ENCODE data around the gene OR10K1.

Gene OR10K1

GRCh38 chr1:158471920-158472319, 10.3 kb downstream of the OR10K1 start, which contains the start of gene OR10R2:
TSS of gene OR10R2 (plus strand) at chr1:158472220. CDS start at chr1:158472326, 106 bp downstream.
- Histone ChIP-seq H3K9me3 (ENCODE audit: insufficient read depth, low read depth, low read length) (no peaks in the 10 kb centered on the region), H3K4me3 (ENCODE audit: low read length) (no peak within 1 kb of the TSS), H3K27me3 (ENCODE audit: insufficient read depth, low read length) (no peaks in the 10 kb centered on the region), H3K27ac (ENCODE audit: low read depth, low read length) (no peak within 1 kb of the TSS), H3K9ac (ENCODE audit: low read depth, low read length) (no peak within 1 kb of the TSS), H3K36me3 (ENCODE audit: insufficient read depth, low read length) (no peaks in the 10 kb centered on the region), H3K4me1 (ENCODE audit: insufficient read depth, low read length) (no peaks in the 10 kb centered on the region)

- H3K4me3 ChIP-seq (ENCODE audit: low read length) = no peak overlapping the region
- no peaks in the 10 kb centered on the region for H3K9me3 ChIP-seq (ENCODE audit: insufficient read depth, low read depth, low read length)
- no peaks in the 10 kb centered on the region for H3K27me3 ChIP-seq (ENCODE audit: insufficient read depth, low read length)
- H3K9ac ChIP-seq (ENCODE audit: low read depth, low read length) = no peak overlapping the region
- no peaks in the 10 kb centered on the region for H3K36me3 ChIP-seq (ENCODE audit: insufficient read depth, low read length)
- H3K27ac ChIP-seq (ENCODE audit: low read depth, low read length) = no peak overlapping the region
- 80% methylated on average over 1 of the region's 2 CpGs for WGBS
- peaks cover 10% of the 10 kb centered on the region; the same call in 1 of the 2 replicates for H3K4me1 ChIP-seq (ENCODE audit: insufficient read depth, low read length)
Measured at GRCh38 chr1:158485455-158485854, 23.8 kb downstream of the OR10K1 start.

- H3K36me3 ChIP-seq (ENCODE audit: insufficient read depth, low read length) = no peaks in the 10 kb centered on the region
- no peaks in the 10 kb centered on the region for H3K9me3 ChIP-seq (ENCODE audit: insufficient read depth, low read depth, low read length)
- no peak overlapping the region for H3K4me3 ChIP-seq (ENCODE audit: low read length)
- H3K4me1 ChIP-seq (ENCODE audit: insufficient read depth, low read length) = peaks cover 7% of the 10 kb centered on the region; the same call in 1 of the 2 replicates
- H3K9ac ChIP-seq (ENCODE audit: low read depth, low read length) = no peak overlapping the region
- 61% methylated on average over 3 of the region's 3 CpGs for WGBS
- H3K27me3 ChIP-seq (ENCODE audit: insufficient read depth, low read length) = no peaks in the 10 kb centered on the region
- no peak overlapping the region for H3K27ac ChIP-seq (ENCODE audit: low read depth, low read length)
Measured at GRCh38 chr1:158491316-158491715, 29.7 kb downstream of the OR10K1 start.

GRCh38 chr1:158493054-158493453, 31.4 kb downstream of the OR10K1 start:
- no peak overlapping the region for H3K4me3 ChIP-seq (ENCODE audit: low read length)
- WGBS = 95% methylated on average over 3 of the region's 3 CpGs
- no peaks in the 10 kb centered on the region for H3K9me3 ChIP-seq (ENCODE audit: insufficient read depth, low read depth, low read length)
- no peaks in the 10 kb centered on the region for H3K27me3 ChIP-seq (ENCODE audit: insufficient read depth, low read length)
- no peak overlapping the region for H3K9ac ChIP-seq (ENCODE audit: low read depth, low read length)
- H3K4me1 ChIP-seq (ENCODE audit: insufficient read depth, low read length) = no peaks in the 10 kb centered on the region
- H3K36me3 ChIP-seq (ENCODE audit: insufficient read depth, low read length) = no peaks in the 10 kb centered on the region
- no peak overlapping the region for H3K27ac ChIP-seq (ENCODE audit: low read depth, low read length)

- H3K4me3 ChIP-seq (ENCODE audit: low read length) = no peak overlapping the region
- H3K9me3 ChIP-seq (ENCODE audit: insufficient read depth, low read depth, low read length) = no peaks in the 10 kb centered on the region
- no peak overlapping the region for H3K27ac ChIP-seq (ENCODE audit: low read depth, low read length)
- WGBS = 0% methylated on average over 2 of the region's 2 CpGs
- no peaks in the 10 kb centered on the region for H3K4me1 ChIP-seq (ENCODE audit: insufficient read depth, low read length)
- no peaks in the 10 kb centered on the region for H3K36me3 ChIP-seq (ENCODE audit: insufficient read depth, low read length)
- H3K9ac ChIP-seq (ENCODE audit: low read depth, low read length) = no peak overlapping the region
- no peaks in the 10 kb centered on the region for H3K27me3 ChIP-seq (ENCODE audit: insufficient read depth, low read length)
Measured at GRCh38 chr1:158494796-158495195, 33.2 kb downstream of the OR10K1 start.

GRCh38 chr1:158496374-158496773, 34.7 kb downstream of the OR10K1 start:
- Histone ChIP-seq H3K36me3 (ENCODE audit: insufficient read depth, low read length) (no peaks in the 10 kb centered on the region), H3K27ac (ENCODE audit: low read depth, low read length) (no peak overlapping the region), H3K4me3 (ENCODE audit: low read length) (no peak overlapping the region), H3K4me1 (ENCODE audit: insufficient read depth, low read length) (no peaks in the 10 kb centered on the region), H3K27me3 (ENCODE audit: insufficient read depth, low read length) (no peaks in the 10 kb centered on the region), H3K9ac (ENCODE audit: low read depth, low read length) (no peak overlapping the region), H3K9me3 (ENCODE audit: insufficient read depth, low read depth, low read length) (no peaks in the 10 kb centered on the region)
- WGBS = 0% methylated on average over 1 of the region's 2 CpGs

- Histone ChIP-seq H3K4me3 (ENCODE audit: low read length) (no peak overlapping the region), H3K36me3 (ENCODE audit: insufficient read depth, low read length) (no peaks in the 10 kb centered on the region), H3K9ac (ENCODE audit: low read depth, low read length) (no peak overlapping the region), H3K9me3 (ENCODE audit: insufficient read depth, low read depth, low read length) (peaks cover 3% of the 10 kb centered on the region; the same call in 1 of the 2 replicates), H3K27me3 (ENCODE audit: insufficient read depth, low read length) (no peaks in the 10 kb centered on the region), H3K27ac (ENCODE audit: low read depth, low read length) (no peak overlapping the region), H3K4me1 (ENCODE audit: insufficient read depth, low read length) (no peaks in the 10 kb centered on the region)
- WGBS = 47% methylated on average over 1 of the region's 1 CpG
Measured at GRCh38 chr1:158506369-158506987, 44.8 kb downstream of the OR10K1 start.

GRCh38 chr1:158507511-158507910, 45.9 kb downstream of the OR10K1 start:
- H3K4me1 ChIP-seq (ENCODE audit: insufficient read depth, low read length) = no peaks in the 10 kb centered on the region
- no peak overlapping the region for H3K4me3 ChIP-seq (ENCODE audit: low read length)
- H3K27ac ChIP-seq (ENCODE audit: low read depth, low read length) = no peak overlapping the region
- H3K9me3 ChIP-seq (ENCODE audit: insufficient read depth, low read depth, low read length) = peaks cover under 1% of the 10 kb centered on the region; the same call in 1 of the 2 replicates
- no peak overlapping the region for H3K9ac ChIP-seq (ENCODE audit: low read depth, low read length)
- no peaks in the 10 kb centered on the region for H3K27me3 ChIP-seq (ENCODE audit: insufficient read depth, low read length)
- no peaks in the 10 kb centered on the region for H3K36me3 ChIP-seq (ENCODE audit: insufficient read depth, low read length)
- WGBS = 83% methylated on average over 1 of the region's 2 CpGs

GRCh38 chr1:158509471-158510156, 48.0 kb downstream of the OR10K1 start:
- Histone ChIP-seq H3K27ac (ENCODE audit: low read depth, low read length) (no peak overlapping the region), H3K9me3 (ENCODE audit: insufficient read depth, low read depth, low read length) (no peaks in the 10 kb centered on the region), H3K36me3 (ENCODE audit: insufficient read depth, low read length) (no peaks in the 10 kb centered on the region), H3K4me3 (ENCODE audit: low read length) (no peak overlapping the region), H3K27me3 (ENCODE audit: insufficient read depth, low read length) (no peaks in the 10 kb centered on the region), H3K4me1 (ENCODE audit: insufficient read depth, low read length) (no peaks in the 10 kb centered on the region), H3K9ac (ENCODE audit: low read depth, low read length) (no peak overlapping the region)
- 76% methylated on average over 4 of the region's 4 CpGs for WGBS

- Histone ChIP-seq H3K36me3 (ENCODE audit: insufficient read depth, low read length) (no peaks in the 10 kb centered on the region), H3K4me3 (ENCODE audit: low read length) (no peak overlapping the region), H3K9ac (ENCODE audit: low read depth, low read length) (no peak overlapping the region), H3K27me3 (ENCODE audit: insufficient read depth, low read length) (no peaks in the 10 kb centered on the region), H3K27ac (ENCODE audit: low read depth, low read length) (no peak overlapping the region), H3K9me3 (ENCODE audit: insufficient read depth, low read depth, low read length) (no peaks in the 10 kb centered on the region), H3K4me1 (ENCODE audit: insufficient read depth, low read length) (peaks cover 10% of the 10 kb centered on the region; the same call in 1 of the 2 replicates)
Measured at GRCh38 chr1:158516966-158517365, 55.3 kb downstream of the OR10K1 start.
